BE2C (cell line): ENCODE results near the gene LTB4R2.

Source experiments
- DNase-seq: peaks from one replicate; pipeline ENCODE4 v3.0.0-alpha.2; 2020
- H3K27me3 ChIP-seq: fragments of 250-450 bp; sonication (Bioruptor Pico); 2 replicates; pipeline ENCODE4 v1.5.1; 2020; ENCODE audit warnings: mild to moderate bottlenecking
- H3K36me3 ChIP-seq: fragments of 250-450 bp; sonication (Bioruptor Pico); 2 replicates; pipeline ENCODE4 v1.5.1; 2020; ENCODE audit warnings: mild to moderate bottlenecking
- H3K4me1 ChIP-seq: fragments of 250-450 bp; sonication (Bioruptor Pico); 2 replicates; pipeline ENCODE4 v1.5.1; 2020
- H3K4me3 ChIP-seq: 2 replicates; pipeline ENCODE4 v1.5.1; 2011; ENCODE audit warnings: low read depth, low read length
- H3K9me3 ChIP-seq: fragments of 250-450 bp; sonication (Bioruptor Pico); 2 replicates; pipeline ENCODE4 v1.5.1; 2020
- CTCF ChIP-seq: IDR thresholded peaks from 2 replicates; pipeline ENCODE4 v1.5.1; 2012; ENCODE audit warnings: mild to moderate bottlenecking, low read depth, low read length

Gene LTB4R2

GRCh38 chr14:24322672-24323071 is 12.7 kb downstream of the LTB4R2 start:
- no peak for DNase-seq
- Histone ChIP-seq H3K27me3 (peaks cover 36% of the 10 kb centered on the region), H3K4me3 (no peak overlapping the region), H3K4me1 (no peaks in the 10 kb centered on the region), H3K36me3 (no peaks in the 10 kb centered on the region), H3K9me3 (no peaks in the 10 kb centered on the region)
- no peak for TF ChIP-seq CTCF

- H3K36me3 ChIP-seq, result no peaks in the 10 kb centered on the region
- no peaks in the 10 kb centered on the region for H3K4me1 ChIP-seq
- no peaks in the 10 kb centered on the region for H3K9me3 ChIP-seq
- no peak for TF ChIP-seq CTCF
- H3K27me3 ChIP-seq, result peaks cover 29% of the 10 kb centered on the region
- no peak for DNase-seq
- no peak overlapping the region for H3K4me3 ChIP-seq
Measured at GRCh38 chr14:24323341-24323740, 13.4 kb downstream of the LTB4R2 start.

- H3K36me3 ChIP-seq, result no peaks in the 10 kb centered on the region
- no peak overlapping the region for H3K4me3 ChIP-seq
- peaks cover 22% of the 10 kb centered on the region for H3K27me3 ChIP-seq
- DNase-seq, result no peak
- no peaks in the 10 kb centered on the region for H3K9me3 ChIP-seq
- H3K4me1 ChIP-seq, result no peaks in the 10 kb centered on the region
- no peak for TF ChIP-seq CTCF
Measured at GRCh38 chr14:24324024-24324423, 14.1 kb downstream of the LTB4R2 start.

GRCh38 chr14:24325041-24325530 is 15.1 kb downstream of the LTB4R2 start:
- Histone ChIP-seq H3K4me3 (no peak overlapping the region), H3K4me1 (no peaks in the 10 kb centered on the region), H3K27me3 (peaks cover 13% of the 10 kb centered on the region), H3K9me3 (no peaks in the 10 kb centered on the region), H3K36me3 (no peaks in the 10 kb centered on the region)
- no peak for DNase-seq
- no peak for TF ChIP-seq CTCF

GRCh38 chr14:24325963-24326362 is 16.0 kb downstream of the LTB4R2 start:
- Histone ChIP-seq H3K4me3 (no peak overlapping the region), H3K9me3 (no peaks in the 10 kb centered on the region), H3K36me3 (no peaks in the 10 kb centered on the region), H3K27me3 (peaks cover 5% of the 10 kb centered on the region; the same call in 1 of the 2 replicates), H3K4me1 (no peaks in the 10 kb centered on the region)
- DNase-seq, result no peak
- no peak for TF ChIP-seq CTCF

GRCh38 chr14:24327303-24327702 is 17.4 kb downstream of the LTB4R2 start:
- no peaks in the 10 kb centered on the region for H3K4me1 ChIP-seq
- TF ChIP-seq CTCF, result no peak
- no peaks in the 10 kb centered on the region for H3K9me3 ChIP-seq
- H3K4me3 ChIP-seq, result no peak overlapping the region
- no peak for DNase-seq
- H3K36me3 ChIP-seq, result no peaks in the 10 kb centered on the region
- H3K27me3 ChIP-seq, result peaks cover under 1% of the 10 kb centered on the region
